GM20000 (cell line): ENCODE data around the gene VAV3.
A peak's percentile ranks its signal among the peaks of the same experiment; 100 is the strongest.

Source experiments
- DNase-seq: peaks from one replicate; pipeline ENCODE4 v3.0.0; 2012; ENCODE audit warnings: low spot score
- TF ChIP-seq, protein P1 (sequence below): IDR thresholded peaks from 2 replicates; pipeline ENCODE4 v1.5.1; 2012; ENCODE audit warnings: mild to moderate bottlenecking, control low read depth; ENCODE audit errors: extremely low read depth, missing control alignments

VAV3 gene

DNA sequence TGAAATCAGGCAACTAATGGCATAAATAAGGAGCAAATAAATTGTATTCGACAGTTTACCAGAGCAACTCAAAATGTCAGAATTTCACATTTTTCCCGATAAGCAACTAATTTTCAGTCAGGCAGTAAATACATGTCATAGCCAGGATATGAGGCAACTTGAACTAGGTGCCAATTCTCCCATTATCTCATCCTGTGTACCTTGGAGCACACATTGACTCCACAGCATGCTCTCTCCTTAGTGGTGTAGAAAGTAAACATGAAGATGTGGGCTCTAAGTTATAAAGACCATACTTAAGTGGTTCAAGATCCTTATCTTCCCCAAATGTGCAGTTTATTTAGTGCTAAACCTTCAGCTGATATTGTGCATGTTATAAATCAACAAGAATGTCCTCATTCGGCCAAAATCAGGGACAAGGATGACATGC is 197.8 kb downstream of the VAV3 start:
- TF ChIP-seq, protein P1, sequence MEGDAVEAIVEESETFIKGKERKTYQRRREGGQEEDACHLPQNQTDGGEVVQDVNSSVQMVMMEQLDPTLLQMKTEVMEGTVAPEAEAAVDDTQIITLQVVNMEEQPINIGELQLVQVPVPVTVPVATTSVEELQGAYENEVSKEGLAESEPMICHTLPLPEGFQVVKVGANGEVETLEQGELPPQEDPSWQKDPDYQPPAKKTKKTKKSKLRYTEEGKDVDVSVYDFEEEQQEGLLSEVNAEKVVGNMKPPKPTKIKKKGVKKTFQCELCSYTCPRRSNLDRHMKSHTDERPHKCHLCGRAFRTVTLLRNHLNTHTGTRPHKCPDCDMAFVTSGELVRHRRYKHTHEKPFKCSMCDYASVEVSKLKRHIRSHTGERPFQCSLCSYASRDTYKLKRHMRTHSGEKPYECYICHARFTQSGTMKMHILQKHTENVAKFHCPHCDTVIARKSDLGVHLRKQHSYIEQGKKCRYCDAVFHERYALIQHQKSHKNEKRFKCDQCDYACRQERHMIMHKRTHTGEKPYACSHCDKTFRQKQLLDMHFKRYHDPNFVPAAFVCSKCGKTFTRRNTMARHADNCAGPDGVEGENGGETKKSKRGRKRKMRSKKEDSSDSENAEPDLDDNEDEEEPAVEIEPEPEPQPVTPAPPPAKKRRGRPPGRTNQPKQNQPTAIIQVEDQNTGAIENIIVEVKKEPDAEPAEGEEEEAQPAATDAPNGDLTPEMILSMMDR: no peak
- DNase-seq: no peak

DNA sequence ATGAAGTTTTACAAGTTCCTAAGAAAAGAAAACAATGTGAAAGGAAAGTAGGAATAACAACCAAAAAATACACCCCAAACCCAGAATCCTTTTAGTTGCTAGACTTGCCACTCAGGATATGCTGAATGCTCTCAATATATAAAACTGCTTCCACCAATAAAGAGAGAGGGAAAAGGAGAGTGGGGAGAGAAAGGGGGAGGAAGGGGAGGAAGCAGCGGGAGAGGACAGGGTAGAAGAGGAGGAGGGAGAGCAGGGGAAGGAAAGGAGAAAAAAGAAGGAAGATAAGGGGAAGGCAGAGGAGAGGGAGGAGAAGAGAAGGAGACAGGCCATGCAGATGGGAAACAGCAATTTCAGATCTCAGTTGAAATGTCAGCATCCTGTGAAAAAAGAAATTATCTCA is 198.4 kb downstream of the VAV3 start:
- no peak for DNase-seq
- TF ChIP-seq, protein P1: no peak

- DNase-seq: no peak
- TF ChIP-seq, protein P1: no peak
Observed at GRCh38 chr1:107762751-107763390, 202.1 kb downstream of the VAV3 start.

DNA sequence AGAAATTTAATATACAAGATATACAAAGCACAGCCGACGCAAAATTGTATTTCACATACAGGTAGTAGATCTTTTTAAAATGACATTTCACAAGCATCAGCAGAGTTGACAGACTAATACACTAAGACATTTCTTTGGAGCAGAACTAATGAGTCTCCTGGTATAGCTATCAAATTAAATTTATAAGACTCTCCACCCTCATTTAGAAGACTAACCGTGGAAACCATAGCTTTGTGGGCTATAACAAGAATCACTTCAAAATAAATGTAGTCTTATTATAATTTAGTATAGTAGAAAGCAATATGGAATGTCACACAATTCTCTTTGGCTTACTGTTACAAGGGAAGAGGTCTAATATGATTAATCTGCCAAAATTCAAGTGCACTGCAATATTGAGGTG is 204.9 kb downstream of the VAV3 start:
- TF ChIP-seq, protein P1: no peak
- no peak for DNase-seq

- DNase-seq: peak; percentile 19
- TF ChIP-seq, protein P1: peak; percentile 43
Observed at GRCh38 chr1:107750364-107750959, 214.5 kb downstream of the VAV3 start.

GRCh38 chr1:107748531-107748930 is 216.4 kb downstream of the VAV3 start:
- no peak for DNase-seq
- TF ChIP-seq, protein P1: no peak

DNA sequence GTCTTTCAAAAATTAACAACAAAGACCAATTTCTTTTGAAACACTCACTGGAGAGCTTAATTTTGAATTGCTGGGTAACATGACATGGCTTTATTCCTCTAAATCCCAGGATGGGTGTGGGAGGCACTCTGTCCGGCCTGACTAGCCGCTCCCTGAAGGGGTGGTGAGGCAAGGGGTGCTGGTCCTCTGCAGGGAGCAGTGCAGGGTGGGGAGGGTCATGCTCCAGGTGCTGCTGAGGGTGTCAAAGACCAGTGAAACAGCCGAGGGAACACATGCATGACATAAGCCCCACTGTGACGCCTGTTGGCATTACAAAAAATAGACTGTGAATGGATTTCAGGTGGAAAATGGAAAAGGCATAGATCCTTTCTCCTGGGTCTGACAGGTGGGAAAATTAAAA is 223.7 kb downstream of the VAV3 start:
- TF ChIP-seq, protein P1: no peak
- no peak for DNase-seq
